HG03342 (cell line): ENCODE data around the gene TEC.

Source experiments
- ATAC-seq: cut with Tn5 transposase; IDR thresholded peaks from one replicate; pipeline ENCODE4 v1.9.1; 2021; ENCODE audit warnings: mild to moderate bottlenecking, moderate library complexity; ENCODE audit not compliant: unreplicated experiment

The TEC gene

GRCh38 chr4:48127682-48128404, 141.8 kb downstream of the TEC start:
- peak; percentile 92 for ATAC-seq

DNA sequence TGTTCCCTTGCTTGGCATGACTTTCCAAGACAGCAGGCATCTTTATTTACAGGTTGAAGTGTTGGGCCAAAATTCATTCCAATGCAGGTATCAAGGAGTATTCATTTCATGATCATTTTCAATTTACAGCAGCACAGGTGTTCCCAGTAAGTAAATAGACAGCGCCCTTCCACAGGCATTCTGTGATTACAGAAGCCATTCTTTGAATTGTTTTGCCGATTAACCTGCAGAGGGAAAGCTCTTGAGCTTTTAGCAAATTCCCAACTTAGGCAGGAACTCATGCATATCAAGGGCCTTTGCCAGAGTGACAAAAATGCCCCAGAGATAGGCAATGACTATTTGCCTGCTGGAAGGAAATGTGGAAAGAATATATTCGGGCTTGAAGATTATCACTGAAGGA, 142.4 kb downstream of the TEC start:
- ATAC-seq = no peak

DNA sequence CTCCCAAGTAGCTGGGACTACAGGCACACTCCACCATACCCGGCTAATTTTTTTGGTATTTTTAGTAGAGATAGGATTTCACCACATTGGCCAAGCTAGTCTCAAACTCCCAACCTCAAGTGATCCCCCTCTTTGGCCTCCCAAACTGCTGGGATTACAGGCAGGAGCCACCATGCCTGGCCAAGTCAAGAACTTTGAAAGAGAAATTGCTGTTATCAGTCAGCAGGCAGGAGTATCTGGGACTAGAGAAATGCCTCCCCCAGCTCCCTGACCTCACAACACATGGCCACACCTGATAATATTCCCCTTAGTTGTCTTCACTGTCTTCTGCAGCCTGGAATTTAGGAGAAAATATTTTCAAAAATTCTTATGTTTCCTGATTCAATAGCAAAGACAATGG, 143.0 kb downstream of the TEC start:
- no peak for ATAC-seq

DNA sequence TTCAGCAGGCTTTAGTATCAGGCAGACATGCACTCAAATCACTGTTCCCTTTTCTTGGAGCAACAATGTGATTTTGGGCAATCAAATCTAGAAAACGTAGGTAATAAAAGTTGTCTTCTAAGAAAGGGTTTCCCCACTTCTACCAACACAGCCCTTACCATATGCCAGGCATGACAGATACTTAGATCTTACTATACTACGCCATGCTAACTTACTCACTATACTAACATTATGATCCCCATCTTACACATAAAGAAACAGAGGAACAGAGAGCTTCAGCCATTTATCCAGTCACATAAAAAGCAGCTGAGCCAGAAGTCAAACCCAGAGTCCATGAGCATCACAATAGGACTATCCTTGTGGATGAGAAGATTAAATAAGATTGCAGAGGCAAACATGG, 144.8 kb downstream of the TEC start:
- ATAC-seq = no peak

DNA sequence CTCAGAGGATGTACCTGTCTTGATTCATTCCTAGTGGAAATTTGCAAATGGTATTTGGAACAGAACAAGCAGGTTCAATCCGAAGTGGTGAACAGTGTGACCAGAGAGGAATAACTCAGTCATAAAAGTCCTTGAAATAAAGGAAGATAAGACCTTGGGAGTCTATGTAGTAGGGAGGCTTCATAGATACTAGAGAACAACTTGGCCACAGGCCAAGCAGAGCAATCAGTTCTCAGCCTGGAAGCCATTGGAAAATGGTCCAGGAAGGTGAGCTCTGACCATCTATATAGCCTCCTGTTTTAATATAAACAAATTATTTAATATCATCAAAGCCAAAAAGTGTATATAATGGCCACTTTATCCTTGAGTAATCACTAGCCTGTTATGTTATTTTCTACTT, 146.9 kb downstream of the TEC start:
- ATAC-seq = no peak

- no peak for ATAC-seq
Measured at GRCh38 chr4:48121180-48121579, 148.5 kb downstream of the TEC start.

DNA sequence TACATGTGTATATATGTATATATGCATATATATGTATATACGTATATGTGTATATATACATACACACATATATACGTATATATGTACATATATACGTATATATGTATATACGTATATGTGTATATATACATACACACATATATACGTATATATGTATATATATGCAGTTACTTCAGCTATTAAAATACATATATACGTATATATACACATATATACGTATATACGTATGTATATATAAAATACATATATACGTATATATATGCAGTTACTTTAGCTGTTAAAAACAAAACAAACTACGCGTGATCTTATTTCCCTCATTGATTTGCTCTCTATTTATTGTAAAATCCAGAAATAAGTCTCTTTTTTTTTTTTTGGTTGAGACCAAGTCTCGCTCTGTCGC, 149.5 kb downstream of the TEC start:
- ATAC-seq = no peak

GRCh38 chr4:48119646-48120045, 150.0 kb downstream of the TEC start:
- ATAC-seq = no peak

- no peak for ATAC-seq
Measured at GRCh38 chr4:48118081-48118480, 151.6 kb downstream of the TEC start.

GRCh38 chr4:48116582-48116981, 153.1 kb downstream of the TEC start:
- ATAC-seq = no peak

- ATAC-seq = no peak
Measured at GRCh38 chr4:48114412-48114811, 155.2 kb downstream of the TEC start.

DNA sequence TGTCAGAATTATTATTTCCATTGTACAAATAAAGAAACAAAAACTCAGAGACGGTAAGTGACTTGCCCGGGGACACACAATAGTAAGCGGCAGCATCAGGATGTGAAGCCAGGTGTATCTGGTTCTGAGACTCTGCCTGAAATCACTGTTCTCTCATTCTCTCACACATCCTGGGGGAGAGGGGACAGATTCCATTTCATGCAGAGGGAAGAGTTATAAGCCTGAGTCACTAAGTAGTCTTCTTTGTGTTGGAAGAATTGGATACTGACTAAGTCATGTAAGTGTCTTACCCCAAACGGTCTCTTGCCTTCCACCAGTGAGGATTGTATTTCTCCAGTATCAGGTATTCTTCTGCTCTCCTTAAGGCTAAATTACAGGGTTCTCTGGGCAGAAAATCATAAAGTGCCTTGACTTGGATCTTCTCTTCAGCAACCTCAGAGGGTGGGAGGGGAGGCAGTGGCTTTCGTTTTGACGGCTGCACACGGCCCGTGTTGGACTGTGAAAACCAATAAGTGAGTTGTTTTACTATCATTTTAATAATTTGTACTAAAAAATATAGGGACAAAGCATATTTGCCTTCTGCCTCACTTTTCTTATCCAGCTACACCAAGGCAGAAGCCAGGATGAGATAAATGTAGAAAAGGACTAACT, 157.5 kb downstream of the TEC start:
- ATAC-seq = no peak

GRCh38 chr4:48110452-48110978, 159.1 kb downstream of the TEC start:
- no peak for ATAC-seq

DNA sequence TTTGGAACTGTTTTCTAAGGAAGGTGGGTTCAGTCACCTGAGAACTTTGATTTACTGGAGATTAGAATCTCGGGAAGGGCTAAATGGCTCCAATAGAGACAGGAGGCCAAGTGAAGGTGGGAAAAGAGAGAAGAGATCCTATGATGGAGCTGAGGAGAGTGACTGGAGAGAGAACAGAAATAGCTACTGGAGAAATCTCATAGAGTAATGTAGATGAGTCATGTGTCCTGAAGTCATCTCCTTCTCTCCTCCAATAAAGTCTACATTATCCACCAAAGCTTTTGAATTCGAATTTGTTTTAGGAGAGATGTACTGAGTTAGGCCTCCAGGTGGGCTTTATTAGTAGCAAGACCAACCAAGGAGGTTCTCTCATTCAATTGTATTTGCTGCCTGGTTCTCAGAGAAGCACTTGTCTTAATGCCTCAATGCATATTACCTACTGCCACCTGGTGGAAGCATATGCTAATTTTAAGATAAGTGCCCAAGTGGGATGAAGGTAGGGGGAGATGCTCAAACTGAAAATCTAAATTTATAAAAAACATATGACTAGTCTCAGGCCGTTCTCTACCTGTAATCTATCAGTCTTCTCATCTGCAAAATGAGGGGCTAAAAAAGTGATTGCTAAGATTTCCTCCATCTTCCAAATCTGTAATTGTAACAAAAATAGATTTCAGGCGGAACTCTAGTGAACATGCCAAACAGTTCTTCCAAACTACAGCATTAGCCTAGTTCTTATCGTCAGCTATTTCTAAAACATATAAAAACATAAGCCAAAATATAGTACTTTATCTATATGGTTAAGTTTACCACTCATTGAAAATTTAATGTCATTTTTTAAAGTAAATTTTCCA, 160.0 kb downstream of the TEC start:
- peak; percentile 77 for ATAC-seq

DNA sequence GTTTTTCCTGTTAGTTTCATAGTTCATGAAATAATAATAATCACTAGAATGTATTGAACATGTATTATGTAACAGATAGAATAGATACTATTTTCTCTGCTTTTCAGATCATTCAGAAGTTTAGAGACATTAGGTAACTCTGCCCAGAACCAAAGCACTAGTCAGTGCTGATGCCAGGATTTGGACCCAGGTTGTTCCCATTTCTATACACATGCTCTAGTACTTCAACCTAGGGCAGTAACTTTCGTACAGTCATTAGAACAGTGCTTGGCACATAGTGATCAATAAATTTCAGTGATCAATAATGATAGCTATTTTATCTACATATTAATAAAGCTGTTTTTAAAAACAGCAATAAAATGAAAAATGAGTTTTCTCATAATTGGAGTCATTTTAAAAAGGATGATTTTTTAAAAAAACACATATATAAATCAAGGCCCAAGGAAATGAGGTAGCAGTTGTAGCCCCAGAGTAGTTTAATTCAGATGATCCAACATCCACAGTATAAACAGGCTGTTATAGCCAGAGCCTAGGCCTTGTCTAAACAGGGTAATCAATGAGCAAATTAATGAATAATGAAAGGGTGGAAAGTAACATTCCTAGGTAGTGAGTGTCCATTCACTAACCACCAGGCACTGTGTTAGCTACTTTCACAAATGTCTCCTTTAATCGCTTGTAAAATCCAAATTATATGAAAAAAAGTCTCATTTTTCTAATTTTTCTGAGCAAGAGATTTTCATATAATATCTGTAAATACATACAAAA, 161.1 kb downstream of the TEC start:
- ATAC-seq = no peak

DNA sequence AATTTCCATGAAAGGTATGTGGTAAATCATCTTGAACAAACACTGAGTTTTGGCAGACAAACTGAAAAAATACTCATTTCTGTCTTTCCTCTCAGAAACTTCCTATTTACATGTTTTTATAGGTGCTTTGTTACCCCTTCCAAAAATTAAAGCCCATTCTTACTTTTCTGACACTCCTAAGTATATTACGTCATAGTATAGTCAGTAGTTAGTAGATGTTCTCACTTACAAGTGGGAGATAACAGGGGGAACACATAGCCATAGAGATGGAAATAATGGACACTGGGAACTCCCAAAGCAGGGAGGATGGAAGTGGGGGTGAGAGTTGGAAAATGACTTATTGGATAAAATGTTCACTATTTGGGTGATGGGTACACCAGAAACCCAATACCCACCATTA, 164.4 kb downstream of the TEC start:
- ATAC-seq = no peak

GRCh38 chr4:48103483-48104139, 166.0 kb downstream of the TEC start:
- ATAC-seq = peak; percentile 65

- ATAC-seq = no peak
Measured at GRCh38 chr4:48102303-48102702, 167.3 kb downstream of the TEC start.

DNA sequence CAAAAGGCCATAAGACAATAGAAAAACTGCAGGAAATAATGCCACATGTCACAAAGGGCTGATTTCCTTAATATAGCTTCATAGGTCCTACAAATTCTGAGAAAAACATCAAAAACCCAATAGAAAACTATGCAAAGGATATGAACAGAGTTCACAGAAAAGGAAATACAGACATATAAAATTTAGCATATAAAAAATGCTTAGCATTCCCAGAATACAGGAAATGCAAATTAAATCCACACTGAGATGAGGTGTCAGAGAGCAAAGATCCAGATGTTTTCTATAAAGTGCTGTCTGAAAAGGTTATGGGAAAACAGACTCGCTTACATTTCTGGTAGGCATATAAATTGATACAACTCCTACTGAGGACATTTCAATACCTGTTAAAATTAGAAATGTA, 169.4 kb downstream of the TEC start:
- no peak for ATAC-seq

GRCh38 chr4:48095441-48095840, 174.2 kb downstream of the TEC start:
- ATAC-seq = no peak
